Neural progenitor cell (in vitro differentiated cells): ENCODE measurements around the gene YEATS2. TPM values are rescaled to one million over a fixed set of nuclear protein-coding genes. Genes with fewer than 3 reads are reported as not detected.
A peak's percentile ranks its signal among the peaks of the same experiment; 100 is the strongest.

Experiments
- DNase-seq: peaks from one replicate; pipeline ENCODE4 v3.0.0-alpha.2; 2016; ENCODE audit warnings: low spot score
- H2AFZ ChIP-seq: fragments of 200-600 bp; sonication (generic); replicated peaks from 2 replicates; pipeline ENCODE4 v1.6.1; 2016; ENCODE audit warnings: antibody characterized with exemption
- H3F3A ChIP-seq: fragments of 200-600 bp; sonication (generic); 2 replicates; pipeline ENCODE4 v1.6.1; 2016; ENCODE audit warnings: antibody characterized with exemption, low read depth
- H3K27ac ChIP-seq: fragments of 200-600 bp; sonication (generic); 2 replicates; pipeline ENCODE4 v1.5.1; 2016; ENCODE audit warnings: mild to moderate bottlenecking
- H3K27me3 ChIP-seq: fragments of 200-600 bp; sonication (generic); 2 replicates; pipeline ENCODE4 v1.6.1; 2016; ENCODE audit warnings: mild to moderate bottlenecking, moderate library complexity
- H3K36me3 ChIP-seq: fragments of 200-600 bp; sonication (generic); 2 replicates; pipeline ENCODE4 v1.5.1; 2016
- H3K4me1 ChIP-seq: fragments of 200-600 bp; sonication (generic); 2 replicates; pipeline ENCODE4 v1.6.1; 2016; ENCODE audit warnings: mixed run types
- H3K4me2 ChIP-seq: fragments of 200-600 bp; sonication (generic); 2 replicates; pipeline ENCODE4 v1.6.1; 2016
- H3K4me3 ChIP-seq: fragments of 200-600 bp; sonication (generic); 2 replicates; pipeline ENCODE4 v1.5.1; 2016
- H3K79me2 ChIP-seq: fragments of 200-600 bp; sonication (generic); 2 replicates; pipeline ENCODE4 v1.6.1; 2016; ENCODE audit warnings: low read depth
- H3K9ac ChIP-seq: fragments of 200-600 bp; sonication (generic); 2 replicates; pipeline ENCODE4 v1.6.1; 2016
- H3K9me3 ChIP-seq: fragments of 200-600 bp; sonication (generic); 2 replicates; pipeline ENCODE4 v1.5.1; 2016; ENCODE audit warnings: low read depth
- H4K20me1 ChIP-seq: fragments of 200-600 bp; sonication (generic); 2 replicates; pipeline ENCODE4 v1.6.1; 2016; ENCODE audit warnings: low read depth
- H3K27ac Mint-ChIP-seq: 3 replicates; pipeline ENCODE4 v1.8.0; 2021; ENCODE audit warnings: mixed read lengths
- H3K27me3 Mint-ChIP-seq: 2 replicates; pipeline ENCODE4 v1.8.0; 2022; ENCODE audit warnings: low read depth, mild to moderate bottlenecking, inconsistent platforms, moderate library complexity, mixed read lengths; ENCODE audit not compliant: insufficient read depth
- H3K36me3 Mint-ChIP-seq: 3 replicates; pipeline ENCODE4 v1.8.0; 2021; ENCODE audit warnings: mixed read lengths
- H3K4me1 Mint-ChIP-seq: 3 replicates; pipeline ENCODE4 v1.8.0; 2021; ENCODE audit warnings: mixed read lengths
- H3K4me3 Mint-ChIP-seq: 3 replicates; pipeline ENCODE4 v1.8.0; 2021; ENCODE audit warnings: mild to moderate bottlenecking, moderate library complexity, mixed read lengths
- H3K9me3 Mint-ChIP-seq: 3 replicates; pipeline ENCODE4 v1.8.0; 2020; ENCODE audit warnings: mixed read lengths
- CTCF ChIP-seq: fragments of 200-600 bp; sonication (generic); IDR thresholded peaks from 2 replicates; pipeline ENCODE4 v1.5.1; 2017; ENCODE audit warnings: antibody characterized with exemption, mild to moderate bottlenecking
- EZH2 ChIP-seq: fragments of 200-600 bp; sonication (generic); IDR thresholded peaks from 2 replicates; pipeline ENCODE4 v1.6.1; 2017; ENCODE audit warnings: antibody characterized with exemption, mild to moderate bottlenecking, moderate library complexity
- EZH2phosphoT487 ChIP-seq: fragments of 200-600 bp; sonication (generic); IDR thresholded peaks from 2 replicates; pipeline ENCODE4 v1.6.1; 2017; ENCODE audit warnings: antibody characterized with exemption
- total RNA-seq: library from RNA; depleted of rRNA; stranded (reverse); fragments of >200 nt; gene quantifications from 2 replicates; pipeline ENCODE4 v1.2.3, GENCODE V29; 2015; ENCODE audit warnings: low replicate concordance

The YEATS2 gene
- total RNA-seq, 1 donor from 2014 or later: 72.1 TPM

- Histone ChIP-seq H3K9me3 (no peaks in the 10 kb centered on the region), H3K4me1 (peaks cover 15% of the 10 kb centered on the region), H3K9ac (no peak within 1 kb of the TSS), H2AFZ (peak within 1 kb of the TSS; percentile 92), H3K4me3 (peak within 1 kb of the TSS; percentile 72), H3K4me2 (peak within 1 kb of the TSS; percentile 92), H4K20me1 (peaks cover 25% of the 10 kb centered on the region), H3K36me3 (no peaks in the 10 kb centered on the region), H3K27me3 (peaks cover 16% of the 10 kb centered on the region), H3K79me2 (no peaks in the 10 kb centered on the region), H3F3A (peaks cover 41% of the 10 kb centered on the region), H3K27ac (no peak within 1 kb of the TSS)
- DNase-seq: peak; percentile 90
- H3K27me3 Mint-ChIP-seq: peaks cover 4% of the 10 kb centered on the region
- no peaks in the 10 kb centered on the region for H3K9me3 Mint-ChIP-seq
- H3K36me3 Mint-ChIP-seq: peaks cover 4% of the 10 kb centered on the region
- peak; percentile 60 for TF ChIP-seq CTCF
- no peak for TF ChIP-seq EZH2phosphoT487
- H3K27ac Mint-ChIP-seq: no peak within 1 kb of the TSS
- H3K4me3 Mint-ChIP-seq: peak within 1 kb of the TSS; percentile 84
- peaks cover 15% of the 10 kb centered on the region for H3K4me1 Mint-ChIP-seq
These were observed 128.0 kb downstream of the YEATS2 start, which contains the start of gene MAP6D1 for GRCh38 chr3:183825456-183826161. MAP6D1 (minus strand) TSS chr3:183825577; CDS start chr3:183825547, 30 bp downstream.

- no peak for TF ChIP-seq CTCF
- TF ChIP-seq EZH2: no peak
- no peak for TF ChIP-seq EZH2phosphoT487
- no peak overlapping the region for H2AFZ ChIP-seq
- Mint-ChIP-seq H3K4me3 (peak overlapping the region; percentile 83), H3K27me3 (peaks cover 4% of the 10 kb centered on the region), H3K4me1 (peaks cover 15% of the 10 kb centered on the region), H3K27ac (no peak overlapping the region), H3K36me3 (peaks cover 4% of the 10 kb centered on the region), H3K9me3 (no peaks in the 10 kb centered on the region)
- H3K9me3 ChIP-seq: no peaks in the 10 kb centered on the region
- DNase-seq: no peak
- peaks cover 16% of the 10 kb centered on the region for H3K27me3 ChIP-seq
- no peaks in the 10 kb centered on the region for H3K79me2 ChIP-seq
- no peak overlapping the region for H3K4me3 ChIP-seq
- H3F3A ChIP-seq: peaks cover 41% of the 10 kb centered on the region
- no peak overlapping the region for H3K4me2 ChIP-seq
- H3K9ac ChIP-seq: no peak overlapping the region
- peaks cover 15% of the 10 kb centered on the region for H3K4me1 ChIP-seq
- H3K27ac ChIP-seq: no peak overlapping the region
- H3K36me3 ChIP-seq: peaks cover 6% of the 10 kb centered on the region
- peaks cover 25% of the 10 kb centered on the region for H4K20me1 ChIP-seq
These were observed 129.1 kb downstream of the YEATS2 start for GRCh38 chr3:183826448-183827250.

GRCh38 chr3:183827809-183828537, 130.4 kb downstream of the YEATS2 start:
- Histone ChIP-seq H3K4me2 (no peak overlapping the region), H3K79me2 (no peaks in the 10 kb centered on the region), H3K4me3 (no peak overlapping the region), H3K27ac (no peak overlapping the region), H2AFZ (no peak overlapping the region), H3K27me3 (peaks cover 16% of the 10 kb centered on the region), H4K20me1 (peaks cover 22% of the 10 kb centered on the region), H3K9ac (no peak overlapping the region), H3K4me1 (peaks cover 8% of the 10 kb centered on the region), H3F3A (peaks cover 32% of the 10 kb centered on the region), H3K36me3 (peaks cover 6% of the 10 kb centered on the region), H3K9me3 (no peaks in the 10 kb centered on the region)
- no peaks in the 10 kb centered on the region for H3K27me3 Mint-ChIP-seq
- no peaks in the 10 kb centered on the region for H3K9me3 Mint-ChIP-seq
- H3K4me3 Mint-ChIP-seq: no peak overlapping the region
- no peak for DNase-seq
- peaks cover 6% of the 10 kb centered on the region for H3K36me3 Mint-ChIP-seq
- H3K27ac Mint-ChIP-seq: no peak overlapping the region
- TF ChIP-seq EZH2phosphoT487 (no peak), EZH2 (no peak), CTCF (no peak)
- H3K4me1 Mint-ChIP-seq: peaks cover 12% of the 10 kb centered on the region
